Activated CD8-positive, alpha-beta T cell treated with anti-CD3 and anti-CD28 coated beads for 36 hours (primary cell): ENCODE results near the gene SIRT7. TPM values are rescaled to one million over a fixed set of nuclear protein-coding genes. Genes with fewer than 3 reads are reported as not detected.

Experiments used
- ATAC-seq: fragments of 200-7000 bp; cut with Tn5 transposase; one replicate; pipeline ENCODE4 v1.10.0; 2021; ENCODE audit warnings: mild to moderate bottlenecking, moderate library complexity
- CTCF ChIA-PET: fragments of 350-600 bp; sonication (Branson Sonifier 250); formaldehyde crosslinking; loops from one replicate; lab custom pipeline; 2021; ENCODE audit warnings: antibody characterized with exemption; lab: Charles Lee
- POLR2A ChIA-PET: fragments of 350-600 bp; sonication (Branson Sonifier 250); formaldehyde crosslinking; loops from one replicate; lab custom pipeline; 2021; ENCODE audit warnings: antibody characterized with exemption; lab: Charles Lee
- DNase-seq: peaks from one replicate; pipeline ENCODE4 v3.0.0-alpha.2; 2020
- H3K27ac Mint-ChIP-seq: one replicate; pipeline ENCODE4 v1.8.0; 2021; ENCODE audit warnings: mild to moderate bottlenecking, mixed read lengths
- H3K27me3 Mint-ChIP-seq: one replicate; pipeline ENCODE4 v1.8.0; 2021; ENCODE audit warnings: mixed read lengths
- H3K36me3 Mint-ChIP-seq: one replicate; pipeline ENCODE4 v1.8.0; 2021; ENCODE audit warnings: low read depth, mixed read lengths
- H3K4me1 Mint-ChIP-seq: one replicate; pipeline ENCODE4 v1.8.0; 2021; ENCODE audit warnings: low read depth, mixed read lengths
- H3K4me3 Mint-ChIP-seq: one replicate; pipeline ENCODE4 v1.8.0; 2021; ENCODE audit warnings: mild to moderate bottlenecking, moderate library complexity, mixed read lengths
- H3K9me3 Mint-ChIP-seq: one replicate; pipeline ENCODE4 v1.8.0; 2021; ENCODE audit warnings: mixed read lengths
- intact Hi-C: fragments of 100-400 bp; cut with micrococcal nuclease; formaldehyde crosslinking; loops from one replicate; pipeline ENCODE4 v1.10.0; 2022
- total RNA-seq, 2 experiments: library from RNA; stranded (reverse); gene quantifications; one replicate each; pipeline ENCODE4 v1.2.3, GENCODE V29; 2021
- TF ChIP-seq, protein P1 (sequence below): fragments of 200-600 bp; IDR thresholded peaks from one replicate; pipeline ENCODE4 v1.8.0; 2022; ENCODE audit warnings: antibody characterized with exemption, mild to moderate bottlenecking

SIRT7 gene
- total RNA-seq, 2 experiments from 2014 or later, result 28.1 to 32.0 TPM

GRCh38 chr17:81944858-81945257 lies 26.9 kb upstream of the SIRT7 start:
- H3K4me3 Mint-ChIP-seq, result no peak overlapping the region

GRCh38 chr17:81942167-81942553 lies 24.2 kb upstream of the SIRT7 start:
- CTCF ChIA-PET, result interaction anchor here (1.0 to 1.4 kb wide), 3 partner anchors 14 to 78 kb away, joined by 3 to 5 read pairs (median 3); no protein-coding TSS in a partner anchor
- intact Hi-C loops, result no loop called here
- peaks cover 5% of the 10 kb centered on the region for H3K4me1 Mint-ChIP-seq

More at GRCh38 chr17:81944858-81945257, 26.9 kb upstream of the SIRT7 start:
- DNase-seq (no peak), ATAC-seq (no peak)
- Mint-ChIP-seq H3K27me3 (no peaks in the 10 kb centered on the region), H3K36me3 (no peaks in the 10 kb centered on the region), H3K27ac (no peak overlapping the region), H3K4me1 (no peaks in the 10 kb centered on the region), H3K9me3 (no peaks in the 10 kb centered on the region)
- POLR2A ChIA-PET, result interaction anchor here (1.2 kb wide), 1 partner anchor 18 kb away, joined by 3 read pairs; the partner anchor contains the start of gene MAFG
- TF ChIP-seq, protein P1, sequence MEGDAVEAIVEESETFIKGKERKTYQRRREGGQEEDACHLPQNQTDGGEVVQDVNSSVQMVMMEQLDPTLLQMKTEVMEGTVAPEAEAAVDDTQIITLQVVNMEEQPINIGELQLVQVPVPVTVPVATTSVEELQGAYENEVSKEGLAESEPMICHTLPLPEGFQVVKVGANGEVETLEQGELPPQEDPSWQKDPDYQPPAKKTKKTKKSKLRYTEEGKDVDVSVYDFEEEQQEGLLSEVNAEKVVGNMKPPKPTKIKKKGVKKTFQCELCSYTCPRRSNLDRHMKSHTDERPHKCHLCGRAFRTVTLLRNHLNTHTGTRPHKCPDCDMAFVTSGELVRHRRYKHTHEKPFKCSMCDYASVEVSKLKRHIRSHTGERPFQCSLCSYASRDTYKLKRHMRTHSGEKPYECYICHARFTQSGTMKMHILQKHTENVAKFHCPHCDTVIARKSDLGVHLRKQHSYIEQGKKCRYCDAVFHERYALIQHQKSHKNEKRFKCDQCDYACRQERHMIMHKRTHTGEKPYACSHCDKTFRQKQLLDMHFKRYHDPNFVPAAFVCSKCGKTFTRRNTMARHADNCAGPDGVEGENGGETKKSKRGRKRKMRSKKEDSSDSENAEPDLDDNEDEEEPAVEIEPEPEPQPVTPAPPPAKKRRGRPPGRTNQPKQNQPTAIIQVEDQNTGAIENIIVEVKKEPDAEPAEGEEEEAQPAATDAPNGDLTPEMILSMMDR, result no peak
- CTCF ChIA-PET, result interaction anchor here (0.9 to 1.6 kb wide), 2 partner anchors 9 to 261 kb away, joined by 3 read pairs; no protein-coding TSS in a partner anchor
- intact Hi-C loops, result no loop called here

DNA sequence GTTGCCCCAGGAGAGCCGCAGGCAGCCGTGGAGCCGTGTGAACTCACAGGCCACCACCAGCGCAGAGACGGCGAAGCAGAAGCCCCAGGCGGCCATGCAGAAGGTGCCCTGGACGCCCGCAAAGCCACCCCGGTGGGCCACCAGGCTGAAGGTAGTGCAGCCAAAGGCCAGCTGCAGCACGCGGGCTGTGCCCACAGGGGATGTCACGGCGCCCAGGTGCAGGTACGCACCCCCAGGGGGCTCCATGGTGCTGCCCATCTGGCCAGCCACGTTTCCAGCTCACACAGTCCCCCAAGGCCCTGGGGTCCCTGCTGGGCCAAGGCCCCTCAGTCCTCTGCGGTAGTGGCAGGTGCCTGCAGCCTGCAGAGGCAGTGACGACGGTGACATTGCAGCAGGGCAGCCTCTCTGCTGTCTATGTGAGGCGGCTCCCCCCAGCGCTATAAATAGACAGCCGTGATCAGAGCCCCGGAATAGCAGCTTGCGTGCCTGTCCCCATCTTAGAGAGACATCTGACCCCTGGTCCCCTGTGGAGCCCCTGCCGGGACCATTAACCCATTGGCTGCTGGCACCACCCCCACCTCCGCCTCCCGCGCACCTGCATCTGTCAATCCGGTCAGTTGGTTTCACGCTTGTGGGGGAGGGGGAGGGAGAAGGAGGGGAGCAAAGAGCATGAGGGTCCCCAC lies 23.6 kb upstream of the SIRT7 start:
- TF ChIP-seq, protein P1, result no peak
- intact Hi-C loops, result no loop called here
- Mint-ChIP-seq H3K36me3 (peaks cover under 1% of the 10 kb centered on the region), H3K9me3 (no peaks in the 10 kb centered on the region), H3K27ac (no peak overlapping the region), H3K27me3 (no peaks in the 10 kb centered on the region), H3K4me1 (peaks cover 5% of the 10 kb centered on the region), H3K4me3 (no peak overlapping the region)
- ATAC-seq (no peak), DNase-seq (no peak)
- CTCF ChIA-PET, result interaction anchor here (1.0 to 2.3 kb wide), 3 partner anchors 18 to 78 kb away, joined by 3 to 6 read pairs (median 5); no protein-coding TSS in a partner anchor
- POLR2A ChIA-PET, result interaction anchor here (1.7 kb wide), 1 partner anchor 18 kb away, joined by 3 read pairs; no protein-coding TSS in a partner anchor

More at GRCh38 chr17:81942167-81942553, 24.2 kb upstream of the SIRT7 start:
- no peaks in the 10 kb centered on the region for H3K36me3 Mint-ChIP-seq
- no peak for ATAC-seq
- POLR2A ChIA-PET, result interaction anchor here (1.7 kb wide), 1 partner anchor 17 kb away, joined by 3 read pairs; no protein-coding TSS in a partner anchor
- DNase-seq, result no peak
- no peaks in the 10 kb centered on the region for H3K27me3 Mint-ChIP-seq
- no peak overlapping the region for H3K4me3 Mint-ChIP-seq
- no peaks in the 10 kb centered on the region for H3K9me3 Mint-ChIP-seq
- TF ChIP-seq, protein P1, result no peak
- H3K27ac Mint-ChIP-seq, result no peak overlapping the region

GRCh38 chr17:81940538-81941483 lies 22.8 kb upstream of the SIRT7 start:
- no peak overlapping the region for H3K4me3 Mint-ChIP-seq
- TF ChIP-seq, protein P1, result no peak
- intact Hi-C loops, result no loop called here
- peaks cover 6% of the 10 kb centered on the region for H3K36me3 Mint-ChIP-seq
- H3K9me3 Mint-ChIP-seq, result no peaks in the 10 kb centered on the region
- ATAC-seq, result no peak
- H3K27me3 Mint-ChIP-seq, result no peaks in the 10 kb centered on the region
- ChIA-PET POLR2A (interaction anchor here (1.7 kb wide), 1 partner anchor 19 kb away, joined by 3 read pairs; no protein-coding TSS in a partner anchor), CTCF (interaction anchor here (1.2 to 2.3 kb wide), 3 partner anchors 13 to 19 kb away, joined by 3 to 6 read pairs (median 3); no protein-coding TSS in a partner anchor)
- H3K4me1 Mint-ChIP-seq, result peaks cover 8% of the 10 kb centered on the region
- no peak for DNase-seq
- H3K27ac Mint-ChIP-seq, result no peak overlapping the region
